Trophoblast cell (in vitro differentiated cells and primary cell): ENCODE results near the gene SP110.

ENCODE experiments used
- DNase-seq, 2 donors: peaks; one replicate each; pipeline ENCODE4 v3.0.0-alpha.2; 2016
- H2AFZ ChIP-seq: 2 replicates; pipeline ENCODE4 v1.6.1; 2013; ENCODE audit warnings: low read length, moderate library complexity, mild to moderate bottlenecking; ENCODE audit not compliant: insufficient read depth, poor library complexity
- H2AK5ac ChIP-seq: 2 replicates; pipeline ENCODE4 v1.6.1; 2013; ENCODE audit warnings: mild to moderate bottlenecking, low read length
- H2BK120ac ChIP-seq: 2 replicates; pipeline ENCODE4 v1.6.1; 2013; ENCODE audit warnings: low read length, mild to moderate bottlenecking, moderate library complexity; ENCODE audit not compliant: insufficient read depth, poor library complexity
- H2BK12ac ChIP-seq: 2 replicates; pipeline ENCODE4 v1.6.1; 2013; ENCODE audit warnings: mild to moderate bottlenecking, low read length, moderate library complexity
- H2BK5ac ChIP-seq: 2 replicates; pipeline ENCODE4 v1.6.1; 2013; ENCODE audit warnings: low read length, low read depth, moderate library complexity, mild to moderate bottlenecking; ENCODE audit not compliant: poor library complexity
- H3K14ac ChIP-seq: 2 replicates; pipeline ENCODE4 v1.6.1; 2013; ENCODE audit warnings: mild to moderate bottlenecking, low read length
- H3K18ac ChIP-seq: 2 replicates; pipeline ENCODE4 v1.6.1; 2013; ENCODE audit warnings: mild to moderate bottlenecking, low read length
- H3K23ac ChIP-seq: 2 replicates; pipeline ENCODE4 v1.6.1; 2013; ENCODE audit warnings: low read length
- H3K27ac ChIP-seq: 2 replicates; pipeline ENCODE4 v1.5.1; 2013; ENCODE audit warnings: low read depth, mild to moderate bottlenecking, inconsistent platforms, low read length, moderate library complexity
- H3K27me3 ChIP-seq: 2 replicates; pipeline ENCODE4 v1.6.1; 2013; ENCODE audit warnings: inconsistent platforms, mild to moderate bottlenecking, low read length, moderate library complexity; ENCODE audit not compliant: insufficient read depth
- H3K36me3 ChIP-seq, 2 experiments: 1 replicate in 1 of 2; 2 replicates in 1 of 2; pipeline ENCODE4 v1.6.1; 2013; ENCODE audit warnings: low read length in 2 of 2, mild to moderate bottlenecking in 2 of 2, moderate library complexity in 1 of 2; ENCODE audit not compliant: insufficient read depth in 2 of 2, control insufficient read depth in 1 of 2
- H3K4ac ChIP-seq: 2 replicates; pipeline ENCODE4 v1.6.1; 2013; ENCODE audit warnings: low read depth, mild to moderate bottlenecking, low read length, moderate library complexity
- H3K4me1 ChIP-seq, 2 experiments: 1 replicate in 1 of 2; 2 replicates in 1 of 2; pipeline ENCODE4 v1.6.1; 2013; ENCODE audit warnings: low read length in 2 of 2, mild to moderate bottlenecking in 2 of 2, moderate library complexity in 1 of 2; ENCODE audit not compliant: insufficient read depth in 2 of 2, control insufficient read depth in 1 of 2
- H3K4me2 ChIP-seq: 2 replicates; pipeline ENCODE4 v1.6.1; 2013; ENCODE audit warnings: inconsistent platforms, mild to moderate bottlenecking, low read length, moderate library complexity
- H3K4me3 ChIP-seq: 2 replicates; pipeline ENCODE4 v1.5.1; 2013; ENCODE audit warnings: mild to moderate bottlenecking, low read depth, low read length, inconsistent platforms
- H3K79me1 ChIP-seq: one replicate; pipeline ENCODE4 v1.6.1; 2013; ENCODE audit warnings: low read length
- H3K79me2 ChIP-seq: 2 replicates; pipeline ENCODE4 v1.6.1; 2013; ENCODE audit warnings: low read length, mild to moderate bottlenecking; ENCODE audit not compliant: control insufficient read depth, insufficient read depth, poor library complexity
- H3K9ac ChIP-seq: 2 replicates; pipeline ENCODE4 v1.6.1; 2013; ENCODE audit warnings: mild to moderate bottlenecking, low read length
- H3K9me3 ChIP-seq: 2 replicates; pipeline ENCODE4 v1.6.1; 2013; ENCODE audit warnings: low read depth, mild to moderate bottlenecking, control low read depth, inconsistent platforms, low read length; ENCODE audit not compliant: insufficient read depth
- H4K12ac ChIP-seq: 2 replicates; pipeline ENCODE4 v1.6.1; 2013; ENCODE audit warnings: low read depth, mild to moderate bottlenecking, low read length, moderate library complexity
- H4K8ac ChIP-seq: 2 replicates; pipeline ENCODE4 v1.6.1; 2013; ENCODE audit warnings: low read depth, mild to moderate bottlenecking, low read length, moderate library complexity
- H4K91ac ChIP-seq: one replicate; pipeline ENCODE4 v1.6.1; 2013; ENCODE audit warnings: low read depth, mild to moderate bottlenecking, low read length, moderate library complexity
- WGBS: extraction: QIAGEN DNeasy Blood & Tissue Kit; methylation state at CpG from one replicate; pipeline ENCODE4 v1.1.7; 2013; ENCODE audit warnings: missing lambda C conversion rate; ENCODE audit not compliant: insufficient read length, insufficient coverage; ENCODE audit errors: extremely low coverage; 5-methylcytosine and 5-hydroxymethylcytosine counted together

SP110 gene

GRCh38 chr2:230164139-230164538 lies 55.6 kb downstream of the SP110 start:
- H3K9ac ChIP-seq, result no peak overlapping the region
- H3K14ac ChIP-seq, result no peak overlapping the region
- no peak overlapping the region for H4K8ac ChIP-seq
- H3K9me3 ChIP-seq, result no peaks in the 10 kb centered on the region
- no peaks in the 10 kb centered on the region for H3K36me3 ChIP-seq
- H3K4me2 ChIP-seq, result no peak overlapping the region
- H2AFZ ChIP-seq, result no peak overlapping the region
- no peak overlapping the region for H2BK5ac ChIP-seq
- H3K27me3 ChIP-seq, result no peaks in the 10 kb centered on the region
- H3K23ac ChIP-seq, result no peak overlapping the region
- no peak overlapping the region for H3K4me3 ChIP-seq
- no peaks in the 10 kb centered on the region for H3K79me1 ChIP-seq
- H3K4ac ChIP-seq, result no peak overlapping the region
- no CpG with 5 or more reads among the region's 1 CpG for WGBS
- H2BK12ac ChIP-seq, result no peak overlapping the region
- no peak overlapping the region for H2BK120ac ChIP-seq
- no peak overlapping the region for H4K12ac ChIP-seq
- no peak overlapping the region for H2AK5ac ChIP-seq
- H3K79me2 ChIP-seq, result no peaks in the 10 kb centered on the region
- no peak for DNase-seq
- H3K18ac ChIP-seq, result no peak overlapping the region
- no peak overlapping the region for H4K91ac ChIP-seq
- no peak overlapping the region for H3K27ac ChIP-seq
- H3K4me1 ChIP-seq, result no peaks in the 10 kb centered on the region

- no peak overlapping the region for H3K18ac ChIP-seq
- H3K27me3 ChIP-seq, result no peaks in the 10 kb centered on the region
- no peak overlapping the region for H3K9ac ChIP-seq
- H2AK5ac ChIP-seq, result no peak overlapping the region
- no peak overlapping the region for H3K4me2 ChIP-seq
- H2AFZ ChIP-seq, result no peak overlapping the region
- no peak for DNase-seq
- H3K79me2 ChIP-seq, result no peaks in the 10 kb centered on the region
- H4K91ac ChIP-seq, result no peak overlapping the region
- no peak overlapping the region for H2BK120ac ChIP-seq
- H3K14ac ChIP-seq, result no peak overlapping the region
- H2BK5ac ChIP-seq, result no peak overlapping the region
- no peak overlapping the region for H3K27ac ChIP-seq
- H3K9me3 ChIP-seq, result peaks cover 3% of the 10 kb centered on the region
- H3K79me1 ChIP-seq, result no peaks in the 10 kb centered on the region
- no CpG with 5 or more reads among the region's 5 CpGs for WGBS
- no peak overlapping the region for H3K4me3 ChIP-seq
- no peak overlapping the region for H3K23ac ChIP-seq
- H4K8ac ChIP-seq, result no peak overlapping the region
- no peaks in the 10 kb centered on the region for H3K4me1 ChIP-seq
- H3K36me3 ChIP-seq, result no peaks in the 10 kb centered on the region
- no peak overlapping the region for H4K12ac ChIP-seq
- H2BK12ac ChIP-seq, result no peak overlapping the region
- no peak overlapping the region for H3K4ac ChIP-seq
These were observed 56.8 kb downstream of the SP110 start for GRCh38 chr2:230162981-230163380.

GRCh38 chr2:230161184-230161583 lies 58.6 kb downstream of the SP110 start:
- H4K12ac ChIP-seq, result no peak overlapping the region
- peaks cover 3% of the 10 kb centered on the region for H3K9me3 ChIP-seq
- H2BK5ac ChIP-seq, result no peak overlapping the region
- H3K9ac ChIP-seq, result no peak overlapping the region
- DNase-seq, result peak; percentile 35 to 47
- no peak overlapping the region for H2BK120ac ChIP-seq
- no peak overlapping the region for H2AFZ ChIP-seq
- H3K36me3 ChIP-seq, result no peaks in the 10 kb centered on the region
- H3K27me3 ChIP-seq, result no peaks in the 10 kb centered on the region
- H4K8ac ChIP-seq, result no peak overlapping the region
- H3K14ac ChIP-seq, result no peak overlapping the region
- H3K4me2 ChIP-seq, result no peak overlapping the region
- no peaks in the 10 kb centered on the region for H3K79me2 ChIP-seq
- no peaks in the 10 kb centered on the region for H3K79me1 ChIP-seq
- no peak overlapping the region for H4K91ac ChIP-seq
- H3K18ac ChIP-seq, result no peak overlapping the region
- WGBS, result no CpG with 5 or more reads among the region's 6 CpGs
- H2AK5ac ChIP-seq, result no peak overlapping the region
- H3K4ac ChIP-seq, result no peak overlapping the region
- no peak overlapping the region for H3K4me3 ChIP-seq
- H3K4me1 ChIP-seq, result no peaks in the 10 kb centered on the region
- H3K23ac ChIP-seq, result no peak overlapping the region
- no peak overlapping the region for H3K27ac ChIP-seq
- no peak overlapping the region for H2BK12ac ChIP-seq

- H4K12ac ChIP-seq, result no peak overlapping the region
- no peaks in the 10 kb centered on the region for H3K4me1 ChIP-seq
- DNase-seq, result peak; percentile 39 to 81
- no peak overlapping the region for H3K4ac ChIP-seq
- no peaks in the 10 kb centered on the region for H3K79me1 ChIP-seq
- H3K14ac ChIP-seq, result no peak overlapping the region
- H3K9ac ChIP-seq, result no peak overlapping the region
- H3K4me3 ChIP-seq, result no peak overlapping the region
- H3K36me3 ChIP-seq, result no peaks in the 10 kb centered on the region
- H4K8ac ChIP-seq, result no peak overlapping the region
- H3K79me2 ChIP-seq, result no peaks in the 10 kb centered on the region
- H2AFZ ChIP-seq, result no peak overlapping the region
- no peak overlapping the region for H3K23ac ChIP-seq
- H2BK5ac ChIP-seq, result no peak overlapping the region
- no peak overlapping the region for H2AK5ac ChIP-seq
- H3K27ac ChIP-seq, result no peak overlapping the region
- H3K27me3 ChIP-seq, result no peaks in the 10 kb centered on the region
- H2BK12ac ChIP-seq, result no peak overlapping the region
- no CpG with 5 or more reads among the region's 11 CpGs for WGBS
- peaks cover 3% of the 10 kb centered on the region for H3K9me3 ChIP-seq
- H2BK120ac ChIP-seq, result no peak overlapping the region
- no peak overlapping the region for H4K91ac ChIP-seq
- no peak overlapping the region for H3K4me2 ChIP-seq
- H3K18ac ChIP-seq, result no peak overlapping the region
These were observed 59.6 kb downstream of the SP110 start for GRCh38 chr2:230160112-230160660.
